Epithelial cell of esophagus (primary cell): Measurements from ENCODE around the gene ARF3.

ENCODE experiments used
- DNase-seq: peaks from one replicate; pipeline ENCODE4 v3.0.0; 2010; ENCODE audit warnings: low read depth
- H3K4me3 ChIP-seq: 2 replicates; pipeline ENCODE4 v1.5.1; 2011; ENCODE audit warnings: mild to moderate bottlenecking, low read length, control low read depth
- CTCF ChIP-seq: IDR thresholded peaks from 2 replicates; pipeline ENCODE4 v1.5.1; 2011; ENCODE audit warnings: low read depth, mild to moderate bottlenecking, low read length, control low read depth, inconsistent platforms; ENCODE audit not compliant: insufficient read depth; ENCODE audit errors: missing control alignments

ARF3 gene

GRCh38 chr12:48988030-48988649 lies 30.9 kb upstream of the ARF3 start:
- TF ChIP-seq CTCF = peak; percentile 91
- peak; percentile 54 for DNase-seq
- no peak overlapping the region for H3K4me3 ChIP-seq

DNA sequence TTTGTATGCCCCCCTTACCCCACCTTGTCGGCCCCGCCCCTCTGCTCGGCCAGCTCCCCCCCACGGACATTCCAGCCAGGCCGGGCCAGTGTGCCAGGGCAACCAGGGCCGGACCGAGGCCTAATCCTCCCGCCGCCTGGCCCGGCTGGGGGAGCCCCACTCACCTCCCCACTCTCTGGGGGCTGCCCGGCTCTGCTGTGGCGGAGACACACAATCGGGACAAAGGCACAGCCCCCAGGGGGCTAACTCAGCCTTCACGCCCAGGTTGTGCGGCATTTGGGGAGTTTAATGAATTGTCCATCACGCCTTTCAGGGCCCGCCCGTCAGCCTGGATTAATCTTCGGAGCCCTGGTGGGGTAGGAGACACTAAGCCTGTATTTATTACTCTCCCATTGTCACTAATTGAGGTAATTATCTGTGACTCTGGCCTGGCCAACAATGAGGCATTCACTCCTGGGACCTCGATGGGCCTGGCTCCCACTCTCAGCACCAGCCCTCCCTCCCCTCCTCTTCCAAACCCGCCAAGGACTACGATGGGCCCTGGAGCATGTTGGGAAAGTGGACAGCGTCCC lies 29.5 kb upstream of the ARF3 start:
- no peak for DNase-seq
- H3K4me3 ChIP-seq = no peak overlapping the region
- no peak for TF ChIP-seq CTCF

DNA sequence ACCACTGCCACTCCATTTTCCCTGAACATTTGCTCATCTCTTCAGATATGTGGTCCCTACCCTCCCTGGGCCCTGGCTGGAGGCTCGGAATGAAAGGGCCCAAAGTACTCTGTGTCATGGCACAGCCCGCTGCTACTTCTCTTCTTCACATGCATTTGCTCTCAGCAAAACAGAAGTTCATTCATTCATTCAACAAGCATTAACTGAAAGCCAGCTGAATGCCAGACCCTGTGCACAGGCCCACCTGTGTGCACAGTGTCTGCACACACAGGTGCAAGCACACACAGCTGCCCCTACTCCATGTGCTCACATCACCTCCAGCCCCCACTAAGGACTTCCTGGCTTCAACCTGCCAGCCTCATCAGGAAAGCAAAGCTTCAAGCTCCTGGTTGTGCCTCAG lies 28.6 kb upstream of the ARF3 start:
- no peak for DNase-seq
- H3K4me3 ChIP-seq = no peak overlapping the region
- TF ChIP-seq CTCF = no peak

DNA sequence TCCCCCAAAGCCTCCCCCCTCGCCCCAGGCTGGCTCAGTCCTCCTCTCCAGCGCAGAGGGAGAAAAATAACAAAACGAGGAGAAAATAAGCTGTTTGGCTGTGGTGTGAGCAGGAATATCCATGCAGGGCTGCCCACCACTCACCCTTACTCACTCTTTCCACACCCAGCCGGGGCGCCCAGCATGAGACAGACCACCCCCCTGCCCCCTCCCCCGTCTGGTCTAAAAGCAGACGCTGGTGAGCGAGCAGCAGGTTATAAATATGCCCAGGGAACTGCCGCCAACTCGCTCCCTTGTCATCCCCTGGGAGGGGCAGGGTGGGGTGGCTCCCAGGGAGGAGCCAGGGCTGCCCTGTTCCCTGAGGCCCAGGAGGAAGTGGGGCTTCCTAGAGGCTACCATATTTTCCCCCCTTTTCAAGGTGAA lies 28.2 kb upstream of the ARF3 start:
- no peak for TF ChIP-seq CTCF
- no peak for DNase-seq
- no peak overlapping the region for H3K4me3 ChIP-seq

GRCh38 chr12:48982397-48983080 lies 25.3 kb upstream of the ARF3 start:
- H3K4me3 ChIP-seq = no peak overlapping the region
- no peak for DNase-seq
- no peak for TF ChIP-seq CTCF

DNA sequence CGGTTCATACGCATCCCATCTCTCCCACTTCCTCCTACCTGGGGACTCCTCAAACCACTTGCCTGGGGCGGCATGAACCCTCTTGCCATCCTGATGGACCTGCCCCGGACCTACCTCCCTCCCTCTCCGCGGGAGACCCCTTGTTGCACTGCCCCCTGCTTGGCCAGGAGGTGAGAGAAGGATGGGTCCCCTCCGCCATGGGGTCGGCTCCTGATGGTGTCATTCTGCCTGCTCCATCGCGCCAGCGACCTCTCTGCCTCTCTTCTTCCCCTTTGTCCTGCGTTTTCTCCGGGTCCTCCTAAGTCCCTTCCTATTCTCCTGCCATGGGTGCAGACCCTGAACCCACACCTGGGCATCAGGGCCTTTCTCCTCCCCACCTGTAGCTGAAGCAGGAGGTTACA lies 24.5 kb upstream of the ARF3 start:
- no peak for TF ChIP-seq CTCF
- H3K4me3 ChIP-seq = no peak overlapping the region
- no peak for DNase-seq
